ENCODE results near the gene ZNF839.
"Not testable (repeated sequence)": the region's sequence is repeated elsewhere in the genome, so short reads cannot be mapped to it uniquely, and the experiment has no call there.

ZNF839 gene

GRCh38 chr14:102285106-102285505 lies 34.4 kb upstream of the ZNF839 start:
- Mint-ChIP-seq H3K9me3 (no peaks in the 10 kb centered on the region), H3K36me3 (ENCODE audit: low read depth) (peaks cover 4% of the 10 kb centered on the region), H3K27me3 (ENCODE audit: low read depth) (no peaks in the 10 kb centered on the region), H3K4me1 (no peaks in the 10 kb centered on the region), H3K27ac (no peak overlapping the region), H3K4me3 (no peak overlapping the region)
- TF ChIP-seq CTCF (IDR thresholded peaks at IDR 0.05; ENCODE audit: unreplicated experiment in 3 of 3): no peak

DNA sequence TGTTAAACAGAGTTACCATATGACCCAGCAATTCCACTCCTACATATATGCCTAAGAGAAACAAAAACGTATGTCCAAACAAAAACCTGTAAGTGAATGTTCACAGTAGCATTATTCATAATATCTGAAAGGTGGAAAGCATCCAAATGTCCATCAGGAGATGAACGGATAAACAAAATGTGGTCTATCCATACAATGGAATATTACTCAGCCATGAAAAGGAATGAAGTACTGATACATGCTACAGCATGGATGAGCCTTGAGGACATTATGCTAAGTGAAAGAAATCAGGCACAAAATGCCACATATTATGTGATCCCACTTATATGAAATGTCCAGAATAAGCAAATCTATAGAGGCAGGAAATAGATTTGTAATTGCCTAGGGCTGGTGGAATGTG lies 31.4 kb upstream of the ZNF839 start:
- no peak overlapping the region for H3K4me3 Mint-ChIP-seq
- H3K27ac Mint-ChIP-seq: no peak overlapping the region
- H3K27me3 Mint-ChIP-seq (ENCODE audit: low read depth): no peaks in the 10 kb centered on the region

GRCh38 chr14:102292441-102292840 lies 27.1 kb upstream of the ZNF839 start:
- peaks cover 8% of the 10 kb centered on the region for H3K4me1 Mint-ChIP-seq
- H3K4me3 Mint-ChIP-seq: no peak overlapping the region
- H3K36me3 Mint-ChIP-seq (ENCODE audit: low read depth): no peaks in the 10 kb centered on the region
- no peaks in the 10 kb centered on the region for H3K9me3 Mint-ChIP-seq
- no peak overlapping the region for H3K27ac Mint-ChIP-seq
- TF ChIP-seq CTCF (IDR thresholded peaks at IDR 0.05; ENCODE audit: unreplicated experiment in 3 of 3): no peak
- no peaks in the 10 kb centered on the region for H3K27me3 Mint-ChIP-seq (ENCODE audit: low read depth)

More for the DNA sequence above, 31.4 kb upstream of the ZNF839 start:
- TF ChIP-seq CTCF (IDR thresholded peaks at IDR 0.05; ENCODE audit: unreplicated experiment in 3 of 3): no peak
- H3K36me3 Mint-ChIP-seq (ENCODE audit: low read depth): no peaks in the 10 kb centered on the region
- no peaks in the 10 kb centered on the region for H3K9me3 Mint-ChIP-seq
- H3K4me1 Mint-ChIP-seq: no peaks in the 10 kb centered on the region

- peaks cover 2% of the 10 kb centered on the region for H3K36me3 Mint-ChIP-seq (ENCODE audit: low read depth)
- H3K27me3 Mint-ChIP-seq (ENCODE audit: low read depth): no peaks in the 10 kb centered on the region
- H3K27ac Mint-ChIP-seq: peak overlapping the region in 1 of 3 experiments; percentile 77
- no peaks in the 10 kb centered on the region for H3K9me3 Mint-ChIP-seq
- H3K4me1 Mint-ChIP-seq: peaks cover 8% of the 10 kb centered on the region
- TF ChIP-seq CTCF (IDR thresholded peaks at IDR 0.05; ENCODE audit: unreplicated experiment in 3 of 3): no peak
- no peak overlapping the region for H3K4me3 Mint-ChIP-seq
Observed at GRCh38 chr14:102293781-102294180, 25.8 kb upstream of the ZNF839 start.

DNA sequence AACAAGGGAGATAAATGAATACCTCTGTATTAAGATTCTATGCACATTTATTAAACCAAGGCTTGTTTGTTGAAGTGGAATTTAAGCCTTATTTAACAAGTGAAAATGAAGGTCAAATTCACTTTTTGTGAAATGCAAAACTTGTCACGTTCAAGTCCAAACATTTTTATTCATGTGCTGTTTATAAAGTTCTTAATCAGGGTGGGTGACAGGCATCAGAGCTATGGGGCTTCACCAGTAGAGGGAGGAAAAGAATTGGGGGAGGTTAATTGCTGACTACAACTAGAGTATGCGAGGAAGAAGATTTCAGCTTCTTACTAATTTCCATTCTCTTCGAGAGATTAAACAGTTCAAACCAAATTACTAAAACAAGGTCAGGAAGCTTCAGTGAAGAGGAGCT lies 24.3 kb upstream of the ZNF839 start:
- Mint-ChIP-seq H3K27me3 (ENCODE audit: low read depth) (no peaks in the 10 kb centered on the region), H3K27ac (peak overlapping the region; percentile 44 to 74 (median 57)), H3K4me3 (no peak overlapping the region), H3K36me3 (ENCODE audit: low read depth) (peaks cover 6% of the 10 kb centered on the region), H3K4me1 (peaks cover 8% of the 10 kb centered on the region), H3K9me3 (no peaks in the 10 kb centered on the region)
- TF ChIP-seq CTCF (IDR thresholded peaks at IDR 0.05; ENCODE audit: unreplicated experiment in 3 of 3): peak in 2 of 3 experiments; percentile 13 to 29

DNA sequence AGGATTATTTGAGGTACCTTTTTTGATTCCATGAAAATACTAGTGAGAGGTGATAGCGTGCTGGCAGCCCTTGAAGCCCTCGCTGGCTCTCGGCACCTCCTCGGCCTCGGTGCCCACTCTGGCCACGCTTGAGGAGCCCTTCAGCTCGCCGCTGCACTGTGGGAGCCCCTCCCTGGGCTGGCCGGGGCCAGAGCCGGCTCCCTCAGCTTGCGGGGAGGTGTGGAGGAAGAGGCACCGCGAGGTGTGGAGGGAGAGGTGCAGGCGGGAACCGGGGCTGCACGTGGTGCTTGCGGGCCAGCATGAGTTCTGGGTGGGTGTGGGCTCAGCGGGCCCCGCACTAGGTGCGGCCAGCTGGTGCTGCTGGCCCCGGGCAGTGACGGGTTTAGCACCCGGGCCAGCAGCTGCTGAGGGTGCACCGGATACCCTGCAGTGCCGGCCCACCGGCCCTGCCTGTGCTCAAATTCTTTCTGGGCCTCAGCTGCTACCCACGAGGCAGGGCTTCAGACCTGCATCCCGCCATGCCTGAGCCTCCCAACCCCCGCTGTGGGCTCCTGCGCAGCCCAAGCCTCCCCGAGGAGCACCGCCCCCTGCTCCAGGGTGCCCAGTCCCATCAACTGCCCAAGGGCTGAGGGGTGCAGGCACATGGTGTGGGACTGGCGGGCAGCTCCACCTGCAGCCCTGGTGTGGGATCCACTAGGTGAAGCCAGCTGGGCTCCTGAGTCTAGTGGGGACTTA lies 21.9 kb upstream of the ZNF839 start:
- Mint-ChIP-seq H3K27me3 (ENCODE audit: low read depth) (no peaks in the 10 kb centered on the region), H3K27ac (no peak overlapping the region), H3K9me3 (no peaks in the 10 kb centered on the region), H3K4me3 (no peak overlapping the region), H3K4me1 (peaks cover 8% of the 10 kb centered on the region), H3K36me3 (ENCODE audit: low read depth) (peaks cover 6% of the 10 kb centered on the region)
- TF ChIP-seq CTCF (IDR thresholded peaks at IDR 0.05; ENCODE audit: unreplicated experiment in 3 of 3): no peak

DNA sequence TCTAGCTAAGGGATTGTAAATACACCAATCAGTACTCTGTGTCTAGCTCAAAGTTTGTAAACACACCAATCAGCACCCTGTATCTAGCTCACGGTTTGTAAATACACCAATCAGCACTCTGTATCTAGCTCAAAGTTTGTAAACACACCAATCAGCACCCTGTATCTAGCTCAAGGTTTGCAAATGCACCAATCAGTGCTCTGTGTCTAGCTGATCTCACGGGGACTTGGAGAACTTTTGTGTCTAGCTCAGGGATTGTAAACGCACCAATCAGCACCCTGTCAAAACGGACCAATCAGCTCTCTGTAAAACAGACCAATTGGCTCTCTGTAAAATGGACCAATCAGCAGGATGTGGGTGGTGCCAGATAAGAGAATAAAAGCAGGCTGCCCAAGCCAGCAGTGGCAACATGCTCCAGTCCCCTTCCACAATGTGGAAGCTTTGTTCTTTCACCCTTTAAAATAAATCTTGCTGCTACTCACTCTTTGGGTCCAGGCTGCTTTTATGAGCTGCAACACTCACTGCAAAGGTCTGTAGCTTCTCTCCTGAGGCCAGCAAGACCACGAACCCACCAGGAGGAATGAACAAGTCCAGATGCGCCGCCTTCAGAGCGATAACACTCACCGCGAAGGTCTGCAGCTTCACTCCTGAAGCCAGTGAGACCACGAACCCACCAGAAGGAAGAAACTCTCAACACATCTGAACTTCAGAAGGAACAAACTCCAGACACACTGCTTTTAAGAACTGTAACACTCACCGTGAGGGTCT lies 21.1 kb upstream of the ZNF839 start:
- not testable (repeated sequence) for H3K9me3 Mint-ChIP-seq; H3K27me3 Mint-ChIP-seq (ENCODE audit: low read depth); H3K4me3 Mint-ChIP-seq; H3K36me3 Mint-ChIP-seq (ENCODE audit: low read depth); H3K27ac Mint-ChIP-seq
- peaks cover 15% of the 10 kb centered on the region for H3K4me1 Mint-ChIP-seq

Data from nephron (organoid).